ENCODE data around the gene UTP18. TPM values are rescaled to one million over a fixed set of nuclear protein-coding genes. Genes with fewer than 3 reads are reported as not detected.

Gene UTP18
- 25.9 TPM for total RNA-seq

DNA sequence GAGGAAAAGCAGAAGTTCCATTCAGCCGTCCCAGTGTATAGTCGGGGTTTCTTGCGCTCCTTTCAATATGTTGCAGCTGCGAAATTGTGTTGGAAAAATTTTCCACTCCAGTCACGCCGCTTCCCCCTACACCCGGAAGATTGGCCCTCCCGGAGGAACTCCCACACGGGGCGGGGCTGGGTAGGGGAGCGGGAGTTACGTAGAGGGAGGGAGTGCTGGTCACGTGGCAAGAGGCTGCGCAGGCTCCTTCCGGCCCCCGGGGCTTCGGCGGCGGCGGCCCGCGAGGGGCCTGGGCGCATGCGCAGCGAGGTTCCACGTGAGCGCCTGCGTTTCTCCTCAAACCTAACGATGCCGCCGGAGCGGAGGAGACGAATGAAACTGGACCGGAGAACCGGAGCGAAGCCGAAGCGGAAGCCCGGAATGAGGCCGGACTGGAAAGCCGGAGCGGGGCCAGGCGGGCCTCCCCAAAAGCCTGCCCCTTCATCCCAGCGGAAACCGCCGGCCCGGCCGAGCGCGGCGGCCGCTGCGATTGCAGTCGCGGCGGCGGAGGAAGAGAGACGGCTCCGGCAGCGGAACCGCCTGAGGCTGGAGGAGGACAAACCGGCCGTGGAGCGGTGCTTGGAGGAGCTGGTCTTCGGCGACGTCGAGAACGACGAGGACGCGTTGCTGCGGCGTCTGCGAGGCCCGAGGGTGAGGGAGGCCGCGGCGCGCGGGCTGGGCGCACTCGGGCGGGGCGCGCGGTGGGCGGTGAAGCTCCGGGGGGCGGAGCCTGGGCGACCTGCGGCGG is at the start of gene UTP18:
UTP18 (plus strand) TSS at position 310 of the 787 bp plus-strand sequence; CDS start at position 349, 39 bp downstream.

DNA sequence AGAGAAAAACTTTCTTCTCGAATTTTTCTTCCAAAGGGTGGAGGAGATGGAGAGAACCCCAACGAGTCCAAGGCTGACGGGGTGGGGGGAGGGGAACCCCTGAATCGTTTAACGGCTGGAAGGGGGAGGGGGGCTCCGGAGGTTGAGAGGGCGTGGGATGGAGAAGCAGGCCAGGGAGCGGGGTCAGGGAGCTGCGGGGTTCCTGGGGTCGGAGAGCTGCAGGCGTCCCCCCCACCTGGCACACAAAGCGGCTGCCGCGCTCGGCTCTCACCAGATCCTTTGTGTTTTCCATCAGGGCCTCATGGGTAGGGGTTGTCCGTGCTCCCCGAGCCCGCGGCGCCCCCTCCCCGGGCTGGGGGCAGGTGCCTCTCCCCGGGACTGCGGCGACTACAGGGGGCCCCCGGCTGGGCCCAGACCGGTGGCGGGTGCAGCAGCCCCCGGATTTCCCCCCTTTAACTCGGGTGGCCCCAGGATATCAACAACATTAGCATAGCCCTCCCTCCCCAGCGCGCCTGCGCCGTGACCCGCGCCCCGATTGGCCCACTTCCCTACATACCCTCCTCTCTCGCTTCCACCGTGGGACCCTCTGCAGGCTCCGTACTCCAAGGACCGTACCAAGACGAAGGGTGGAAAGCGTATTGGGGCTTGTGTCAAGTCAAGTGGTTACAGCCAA is 646 bp upstream of the UTP18 start, which contains the start of gene MBTD1:
MBTD1 (minus strand) TSS at position 486 of the 673 bp plus-strand sequence. CDS start 34,888 bp downstream, outside the sequence.

Other genes starting within 250 kb of the UTP18 start
- gene SPAG9, start 139.7 kb upstream of the UTP18 start, total RNA-seq = 104 TPM
- 35.3 TPM for gene NME1, start 107.0 kb upstream of the UTP18 start, total RNA-seq
- gene NME2, start 94.1 kb upstream of the UTP18 start, total RNA-seq = 347 TPM
- gene MBTD1, start 497 bp upstream of the UTP18 start, total RNA-seq = 37.8 TPM